HL-60 (cell line): Measurements from ENCODE around the gene AMT.

ENCODE experiments used
- CTCF ChIP-seq: IDR thresholded peaks from one replicate; pipeline ENCODE4 v1.5.1; 2011; ENCODE audit warnings: low read length, control low read depth, inconsistent platforms; ENCODE audit not compliant: insufficient read depth
- POLR2AphosphoS5 ChIP-seq: IDR thresholded peaks from 2 replicates; pipeline ENCODE4 v1.6.1; 2012; ENCODE audit warnings: low read depth
- REST ChIP-seq: IDR thresholded peaks from 2 replicates; pipeline ENCODE4 v1.6.1; 2012; ENCODE audit warnings: low read depth; ENCODE audit not compliant: insufficient replicate concordance

- TF ChIP-seq CTCF, result no peak
- TF ChIP-seq POLR2AphosphoS5, result no peak
- TF ChIP-seq REST, result no peak
Measured at GRCh38 chr3:49401766-49402165, 20.5 kb downstream of the AMT start.
